DND-41 (cell line): Measurements from ENCODE around the gene RALGPS1.

Experiments used
- ATAC-seq: fragments of 200-7000 bp; cut with Tn5 transposase; 3 replicates; pipeline ENCODE4 v1.9.1; 2021; ENCODE audit warnings: low read depth; ENCODE audit not compliant: insufficient read depth
- DNase-seq: peaks from one replicate; pipeline ENCODE4 v3.0.0-alpha.2; 2020
- H2AFZ ChIP-seq: 2 replicates; pipeline ENCODE4 v1.6.0; 2012; ENCODE audit warnings: low read depth, low read length
- H3K27ac ChIP-seq: 2 replicates; pipeline ENCODE4 v1.5.1; 2012; ENCODE audit warnings: low read length, inconsistent platforms
- H3K27me3 ChIP-seq: fragments of 200-600 bp; sonication (generic); 2 replicates; pipeline ENCODE4 v1.6.0; 2012; ENCODE audit warnings: low read length, mild to moderate bottlenecking, inconsistent platforms; ENCODE audit not compliant: insufficient read depth, poor library complexity
- H3K36me3 ChIP-seq: 2 replicates; pipeline ENCODE4 v1.5.1; 2012; ENCODE audit warnings: low read length, inconsistent platforms; ENCODE audit not compliant: insufficient read depth
- H3K4me1 ChIP-seq: 2 replicates; pipeline ENCODE4 v1.5.1; 2012; ENCODE audit warnings: mild to moderate bottlenecking, low read length; ENCODE audit not compliant: insufficient read depth
- H3K4me2 ChIP-seq: 2 replicates; pipeline ENCODE4 v1.6.0; 2012; ENCODE audit warnings: mild to moderate bottlenecking, moderate library complexity, low read length, inconsistent platforms; ENCODE audit not compliant: insufficient read depth
- H3K4me3 ChIP-seq, 2 experiments: fragments of 200-600 bp in 1 of 2; shearing (Covaris generic) in 1 of 2; 2 replicates each; pipeline ENCODE4 v1.5.1; 2012 to 2016; ENCODE audit warnings: inconsistent platforms in 2 of 2, low read length in 2 of 2, mild to moderate bottlenecking in 2 of 2, low read depth in 1 of 2, moderate library complexity in 1 of 2
- H3K79me2 ChIP-seq: 2 replicates; pipeline ENCODE4 v1.6.0; 2012; ENCODE audit warnings: low read length, inconsistent platforms; ENCODE audit not compliant: insufficient read depth
- H3K9ac ChIP-seq: 2 replicates; pipeline ENCODE4 v1.6.0; 2012; ENCODE audit warnings: low read depth, mild to moderate bottlenecking, inconsistent platforms, low read length, moderate library complexity
- H3K9me3 ChIP-seq: 2 replicates; pipeline ENCODE4 v1.5.1; 2012; ENCODE audit warnings: low read length, moderate library complexity, mild to moderate bottlenecking, inconsistent platforms; ENCODE audit not compliant: insufficient read depth, severe bottlenecking
- H4K20me1 ChIP-seq: 2 replicates; pipeline ENCODE4 v1.6.0; 2012; ENCODE audit warnings: low read length; ENCODE audit not compliant: insufficient read depth
- CTCF ChIP-seq: IDR thresholded peaks from 2 replicates; pipeline ENCODE4 v1.5.1; 2012; ENCODE audit warnings: borderline replicate concordance, low read length, moderate library complexity, mild to moderate bottlenecking; ENCODE audit not compliant: poor library complexity, severe bottlenecking; ENCODE audit errors: extremely low read depth
- EZH2 ChIP-seq: IDR thresholded peaks from 3 replicates; pipeline ENCODE4 v1.6.1; 2012; ENCODE audit warnings: borderline replicate concordance, low read depth, mild to moderate bottlenecking, moderate library complexity, low read length, inconsistent platforms; ENCODE audit not compliant: severe bottlenecking

Gene RALGPS1

GRCh38 chr9:126886034-126886822, 28.4 kb upstream of the RALGPS1 start:
- no peak for ATAC-seq
- Histone ChIP-seq H3K36me3 (peaks cover 9% of the 10 kb centered on the region; the same call in 1 of the 2 replicates), H3K79me2 (no peaks in the 10 kb centered on the region), H3K4me3 (no peak overlapping the region), H3K9ac (no peak overlapping the region), H3K27ac (no peak overlapping the region), H3K4me2 (no peak overlapping the region), H3K4me1 (no peaks in the 10 kb centered on the region), H3K9me3 (no peaks in the 10 kb centered on the region), H3K27me3 (no peaks in the 10 kb centered on the region), H2AFZ (no peak overlapping the region), H4K20me1 (peaks cover 14% of the 10 kb centered on the region; the same call in 1 of the 2 replicates)
- no peak for TF ChIP-seq EZH2
- TF ChIP-seq CTCF: no peak
- no peak for DNase-seq

GRCh38 chr9:126886897-126887296, 27.7 kb upstream of the RALGPS1 start:
- no peaks in the 10 kb centered on the region for H3K27me3 ChIP-seq
- DNase-seq: no peak
- H3K4me1 ChIP-seq: no peaks in the 10 kb centered on the region
- no peak overlapping the region for H3K4me2 ChIP-seq
- peaks cover 9% of the 10 kb centered on the region; the same call in 1 of the 2 replicates for H3K36me3 ChIP-seq
- H3K27ac ChIP-seq: no peak overlapping the region
- no peak for TF ChIP-seq EZH2
- no peak for TF ChIP-seq CTCF
- no peaks in the 10 kb centered on the region for H3K9me3 ChIP-seq
- no peak for ATAC-seq
- H4K20me1 ChIP-seq: peaks cover 14% of the 10 kb centered on the region; the same call in 1 of the 2 replicates
- no peak overlapping the region for H3K9ac ChIP-seq
- no peak overlapping the region for H3K4me3 ChIP-seq
- no peaks in the 10 kb centered on the region for H3K79me2 ChIP-seq
- no peak overlapping the region for H2AFZ ChIP-seq

- H3K4me2 ChIP-seq: no peak overlapping the region
- no peaks in the 10 kb centered on the region for H3K9me3 ChIP-seq
- no peak for ATAC-seq
- H3K4me1 ChIP-seq: no peaks in the 10 kb centered on the region
- H2AFZ ChIP-seq: no peak overlapping the region
- no peaks in the 10 kb centered on the region for H3K79me2 ChIP-seq
- TF ChIP-seq CTCF (no peak), EZH2 (no peak)
- DNase-seq: no peak
- no peaks in the 10 kb centered on the region for H3K36me3 ChIP-seq
- H3K27me3 ChIP-seq: no peaks in the 10 kb centered on the region
- 0 out of 2 replicates have a peak, but pooled peaks cover under 1% of the 10 kb centered on the region for H4K20me1 ChIP-seq
- no peak overlapping the region for H3K27ac ChIP-seq
- no peak overlapping the region for H3K4me3 ChIP-seq
- H3K9ac ChIP-seq: no peak overlapping the region
Measured at GRCh38 chr9:126891676-126892075, 22.9 kb upstream of the RALGPS1 start.
